Measurements from ENCODE around the gene CELSR1.
A peak's percentile ranks its signal among the peaks of the same experiment; 100 is the strongest.

The CELSR1 gene

DNA sequence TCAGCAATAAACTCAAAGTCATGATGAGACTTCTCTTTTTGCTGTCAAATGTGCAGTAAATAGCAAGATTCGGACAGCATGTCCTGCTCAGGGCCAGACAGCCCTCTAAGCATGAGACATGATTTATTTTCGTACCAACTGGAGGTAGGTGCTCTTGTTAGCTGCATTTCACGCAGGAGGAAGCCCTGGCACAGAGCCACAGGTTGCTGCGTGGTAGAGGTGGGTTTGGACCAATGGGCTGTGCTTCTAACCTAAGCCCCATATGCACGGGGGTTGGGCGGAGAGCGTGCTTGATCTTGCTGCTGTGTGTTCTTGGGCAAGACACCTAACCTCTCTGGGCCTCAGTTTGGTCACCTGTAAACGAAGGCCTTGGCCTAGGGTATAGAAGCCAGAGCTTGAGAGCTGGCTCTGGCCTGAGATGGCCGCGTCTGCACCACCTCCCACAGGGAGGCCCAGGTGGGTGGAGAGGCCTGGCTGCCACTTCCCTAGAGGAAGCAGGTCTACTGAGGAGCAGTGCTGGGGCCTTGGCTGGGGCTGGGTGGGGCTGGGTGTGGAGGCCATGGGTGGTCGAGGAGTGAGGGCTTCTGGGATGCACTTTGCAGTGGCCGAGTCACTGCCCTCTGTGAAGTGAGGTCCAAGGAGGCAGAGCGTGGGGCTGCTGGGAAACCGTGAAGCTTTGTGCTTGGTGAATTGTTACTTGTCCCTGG is 44.3 kb upstream of the CELSR1 start:
- Histone ChIP-seq H3K4me1 (peaks cover 91% of the 10 kb centered on the region), H3K27ac (peak overlapping the region; percentile 95), H4K20me1 (peaks cover 77% of the 10 kb centered on the region), H3K9me3 (no peaks in the 10 kb centered on the region), H3K4me2 (peak overlapping the region; percentile 100), H3K4me3 (peak overlapping the region; percentile 96), H3K36me3 (peaks cover 15% of the 10 kb centered on the region; the same call in 1 of the 2 replicates), H3K27me3 (no peaks in the 10 kb centered on the region), H3K9ac (peak overlapping the region; percentile 94)
- TF ChIP-seq Cebpa-rat (IDR thresholded peaks at IDR 0.05) = no peak

DNA sequence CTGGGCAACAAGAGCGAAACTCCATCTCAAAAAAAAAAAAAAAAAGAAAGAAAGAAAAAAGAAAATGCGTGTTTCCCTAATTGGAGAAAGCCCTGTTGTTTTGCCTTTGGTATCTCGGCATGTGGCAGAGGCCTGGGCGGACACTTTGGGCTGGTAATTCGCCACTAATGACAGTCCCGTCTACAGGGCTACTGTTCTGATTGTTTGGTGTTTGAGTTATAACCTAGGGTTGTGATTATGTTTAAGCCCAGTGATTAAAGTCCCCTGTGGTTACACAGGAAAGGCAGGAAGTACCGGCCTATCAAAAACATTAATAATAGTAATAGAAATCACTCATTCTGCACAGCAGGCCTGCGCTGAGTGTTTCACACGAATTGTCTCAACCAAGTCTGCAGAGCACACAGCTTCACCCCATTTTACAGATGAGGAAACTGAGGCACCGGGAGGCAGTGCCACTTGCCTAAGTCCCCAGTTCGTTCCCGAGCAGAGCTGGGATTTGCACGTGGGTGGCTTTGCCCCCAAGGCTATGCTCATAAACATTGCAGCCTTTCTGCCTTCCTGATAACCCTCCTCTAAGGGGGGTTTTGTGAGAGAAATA is 43.6 kb upstream of the CELSR1 start:
- H3K27me3 ChIP-seq = no peaks in the 10 kb centered on the region
- H3K4me3 ChIP-seq = peak overlapping the region; percentile 96
- peak overlapping the region; percentile 95 for H3K27ac ChIP-seq
- no peak for TF ChIP-seq Cebpa-rat (IDR thresholded peaks at IDR 0.05)
- H3K9ac ChIP-seq = peak overlapping the region; percentile 94
- H3K9me3 ChIP-seq = no peaks in the 10 kb centered on the region
- H3K4me1 ChIP-seq = peaks cover 91% of the 10 kb centered on the region
- peaks cover 15% of the 10 kb centered on the region; the same call in 1 of the 2 replicates for H3K36me3 ChIP-seq
- peak overlapping the region; percentile 100 for H3K4me2 ChIP-seq
- peaks cover 73% of the 10 kb centered on the region for H4K20me1 ChIP-seq

- H3K27me3 ChIP-seq = no peaks in the 10 kb centered on the region
- H3K27ac ChIP-seq = peak overlapping the region; percentile 95
- no peak for TF ChIP-seq Cebpa-rat (IDR thresholded peaks at IDR 0.05)
- H3K36me3 ChIP-seq = peaks cover 14% of the 10 kb centered on the region; the same call in 1 of the 2 replicates
- H3K4me2 ChIP-seq = peak overlapping the region; percentile 100
- peak overlapping the region; percentile 94 for H3K9ac ChIP-seq
- H3K9me3 ChIP-seq = no peaks in the 10 kb centered on the region
- peaks cover 70% of the 10 kb centered on the region for H4K20me1 ChIP-seq
- peak overlapping the region; percentile 96 for H3K4me3 ChIP-seq
- H3K4me1 ChIP-seq = peaks cover 91% of the 10 kb centered on the region
Observed at GRCh38 chr22:46579751-46580449, 42.5 kb upstream of the CELSR1 start.

GRCh38 chr22:46578824-46579561 is 41.6 kb upstream of the CELSR1 start:
- no peak for TF ChIP-seq Cebpa-rat (IDR thresholded peaks at IDR 0.05)
- Histone ChIP-seq H3K9ac (peak overlapping the region; percentile 94), H3K4me3 (peak overlapping the region; percentile 96), H3K4me1 (peaks cover 84% of the 10 kb centered on the region), H3K36me3 (peaks cover 5% of the 10 kb centered on the region; the same call in 1 of the 2 replicates), H3K4me2 (peak overlapping the region; percentile 100), H3K9me3 (no peaks in the 10 kb centered on the region), H3K27ac (peak overlapping the region; percentile 95), H4K20me1 (peaks cover 61% of the 10 kb centered on the region), H3K27me3 (no peaks in the 10 kb centered on the region)

DNA sequence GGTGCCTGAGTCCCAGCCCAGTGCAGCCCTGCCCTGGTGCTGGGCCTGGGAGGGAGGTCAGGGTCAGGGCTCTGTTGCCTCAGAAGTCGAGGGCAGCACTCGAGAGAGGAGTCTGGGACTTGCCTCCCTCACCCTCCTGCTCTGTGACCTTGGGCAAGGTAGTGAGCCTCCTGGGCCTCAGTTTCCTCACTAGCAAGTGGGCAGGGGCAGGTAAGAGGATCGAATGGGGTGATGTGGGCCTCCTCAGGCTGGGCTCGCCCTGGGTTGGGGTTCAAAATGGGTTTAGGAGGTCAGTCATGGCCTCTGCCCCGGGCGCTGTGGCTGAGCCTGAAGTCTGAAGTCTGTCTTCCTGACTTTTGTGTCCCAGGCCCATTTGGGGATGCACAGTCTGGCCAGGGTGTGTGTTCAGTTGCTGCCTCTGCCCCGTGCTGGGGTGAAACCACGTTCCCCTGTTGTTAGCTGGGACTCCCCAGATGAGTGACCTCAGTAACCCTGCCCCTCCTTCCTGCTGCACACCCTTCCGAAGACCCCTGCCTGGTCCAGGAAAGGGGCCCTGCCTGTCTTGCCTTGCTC is 40.9 kb upstream of the CELSR1 start:
- Histone ChIP-seq H3K9me3 (no peaks in the 10 kb centered on the region), H4K20me1 (peaks cover 54% of the 10 kb centered on the region), H3K9ac (peak overlapping the region; percentile 94), H3K27ac (peak overlapping the region; percentile 95), H3K36me3 (no peaks in the 10 kb centered on the region), H3K4me2 (peak overlapping the region; percentile 100), H3K27me3 (no peaks in the 10 kb centered on the region), H3K4me3 (peak overlapping the region; percentile 96), H3K4me1 (peaks cover 82% of the 10 kb centered on the region)
- TF ChIP-seq Cebpa-rat (IDR thresholded peaks at IDR 0.05) = no peak

DNA sequence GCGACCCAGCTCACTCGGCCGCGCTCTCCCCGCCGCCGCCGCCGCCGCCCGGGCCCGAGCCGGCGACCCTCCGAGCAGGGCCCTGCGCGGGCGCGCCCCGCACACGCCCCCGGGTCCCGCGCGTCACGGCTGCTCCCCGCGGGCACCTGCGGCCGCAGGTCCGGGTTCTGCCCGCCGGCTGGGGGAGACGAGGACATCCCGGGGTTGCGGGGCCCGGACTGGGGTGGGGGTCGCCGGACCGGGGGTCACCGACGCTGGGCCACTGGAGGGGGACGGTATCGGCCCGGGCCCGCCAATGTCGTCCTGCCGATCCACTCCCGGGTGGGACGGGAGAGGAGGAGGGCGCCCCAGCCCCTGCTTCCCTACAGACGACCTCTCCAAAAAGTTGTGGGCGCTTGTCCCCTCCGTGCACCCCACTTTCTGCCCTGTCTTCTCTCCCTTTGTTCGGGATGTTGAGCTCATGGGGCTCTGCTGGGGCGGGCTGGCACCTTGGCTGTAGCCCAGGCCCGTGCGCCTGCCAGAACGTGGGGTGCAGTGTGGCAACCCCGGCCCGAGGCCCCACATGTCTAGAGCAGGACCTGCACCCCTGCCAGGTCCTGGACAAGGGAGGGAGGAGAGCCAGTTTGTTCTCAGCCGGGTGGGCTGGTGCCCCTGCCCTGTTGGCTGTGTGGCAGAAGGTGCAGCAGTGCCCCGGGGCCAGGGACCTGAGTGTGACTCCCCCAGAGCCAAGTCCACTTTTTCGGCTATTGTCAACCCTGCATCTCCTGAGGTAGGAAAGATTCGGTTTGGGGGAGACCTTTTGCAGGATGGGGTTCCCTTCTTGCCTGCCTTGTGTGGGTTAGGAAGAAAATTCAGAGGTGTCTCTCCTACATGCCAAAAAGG is 40.2 kb upstream of the CELSR1 start:
- no peak for TF ChIP-seq Cebpa-rat (IDR thresholded peaks at IDR 0.05)
- Histone ChIP-seq H3K9ac (peak overlapping the region; percentile 94), H3K4me2 (peak overlapping the region; percentile 100)

GRCh38 chr22:46576556-46577367 is 39.3 kb upstream of the CELSR1 start:
- H3K9ac ChIP-seq = peak overlapping the region; percentile 94
- H3K27ac ChIP-seq = peak overlapping the region; percentile 95
- peaks cover 70% of the 10 kb centered on the region for H3K4me1 ChIP-seq
- no peaks in the 10 kb centered on the region for H3K27me3 ChIP-seq
- no peak for TF ChIP-seq Cebpa-rat (IDR thresholded peaks at IDR 0.05)
- H3K9me3 ChIP-seq = peaks cover 12% of the 10 kb centered on the region
- H3K4me2 ChIP-seq = peak overlapping the region; percentile 100
- H4K20me1 ChIP-seq = peaks cover 41% of the 10 kb centered on the region
- H3K4me3 ChIP-seq = peak overlapping the region; percentile 96
- H3K36me3 ChIP-seq = no peaks in the 10 kb centered on the region

More for the DNA sequence above, 40.2 kb upstream of the CELSR1 start:
- H3K9me3 ChIP-seq = peaks cover 3% of the 10 kb centered on the region
- peak overlapping the region; percentile 96 for H3K4me3 ChIP-seq
- H3K4me1 ChIP-seq = peaks cover 79% of the 10 kb centered on the region
- peaks cover 49% of the 10 kb centered on the region for H4K20me1 ChIP-seq
- no peaks in the 10 kb centered on the region for H3K27me3 ChIP-seq
- H3K27ac ChIP-seq = peak overlapping the region; percentile 95
- no peaks in the 10 kb centered on the region for H3K36me3 ChIP-seq

Measured in BLaER1 (cell line).